Activated B cell treated with CpG ODN at 0.5 μM for 24 hours (primary cell): ENCODE measurements around the gene TSHZ2. TPM values are rescaled to one million over a fixed set of nuclear protein-coding genes. Genes with fewer than 3 reads are reported as not detected.

ENCODE experiments used
- ATAC-seq: fragments of 200-7000 bp; cut with Tn5 transposase; one replicate; pipeline ENCODE4 v1.10.0; 2021; ENCODE audit warnings: low read depth, mild to moderate bottlenecking, moderate library complexity
- CTCF ChIA-PET: fragments of 350-600 bp; sonication (Branson Sonifier 250); formaldehyde crosslinking; loops from one replicate; lab custom pipeline; 2021; ENCODE audit warnings: antibody characterized with exemption; lab: Charles Lee
- POLR2A ChIA-PET: fragments of 350-600 bp; sonication (Branson Sonifier 250); formaldehyde crosslinking; loops from one replicate; lab custom pipeline; 2021; ENCODE audit warnings: antibody characterized with exemption; lab: Charles Lee
- DNase-seq: peaks from one replicate; pipeline ENCODE4 v3.0.0; 2022
- H3K27ac Mint-ChIP-seq: one replicate; pipeline ENCODE4 v1.8.0; 2020; ENCODE audit warnings: mixed read lengths
- H3K27me3 Mint-ChIP-seq: one replicate; pipeline ENCODE4 v1.8.0; 2021; ENCODE audit warnings: mixed read lengths
- H3K36me3 Mint-ChIP-seq: one replicate; pipeline ENCODE4 v1.8.0; 2021; ENCODE audit warnings: low read depth, mixed read lengths
- H3K4me1 Mint-ChIP-seq: one replicate; pipeline ENCODE4 v1.8.0; 2021; ENCODE audit warnings: mixed read lengths
- H3K4me3 Mint-ChIP-seq: one replicate; pipeline ENCODE4 v1.8.0; 2020; ENCODE audit warnings: mild to moderate bottlenecking, mixed read lengths
- H3K9me3 Mint-ChIP-seq: one replicate; pipeline ENCODE4 v1.8.0; 2020; ENCODE audit warnings: mixed read lengths
- CTCF ChIP-seq: fragments of 200-600 bp; IDR thresholded peaks from one replicate; pipeline ENCODE4 v1.8.0; 2022; ENCODE audit warnings: antibody characterized with exemption, mild to moderate bottlenecking
- intact Hi-C: fragments of 100-400 bp; cut with micrococcal nuclease; formaldehyde crosslinking; loops from one replicate; pipeline ENCODE4 v1.15.1; 2024
- total RNA-seq: library from RNA; stranded (reverse); gene quantifications from 2 replicates; pipeline ENCODE4 v1.2.3, GENCODE V29; 2022

Gene TSHZ2
- total RNA-seq, 1 donor from 2014 or later, result 1.7 TPM

GRCh38 chr20:53493311-53493857 is 521.2 kb downstream of the TSHZ2 start:
- no peaks in the 10 kb centered on the region for H3K36me3 Mint-ChIP-seq
- no peak for TF ChIP-seq CTCF
- POLR2A ChIA-PET, result no interaction called here
- intact Hi-C loops, result no loop called here
- H3K27ac Mint-ChIP-seq, result no peak overlapping the region
- H3K9me3 Mint-ChIP-seq, result peaks cover 2% of the 10 kb centered on the region
- H3K4me1 Mint-ChIP-seq, result no peaks in the 10 kb centered on the region
- CTCF ChIA-PET, result no interaction called here
- H3K4me3 Mint-ChIP-seq, result no peak overlapping the region
- no peak for DNase-seq
- no peak for ATAC-seq
- H3K27me3 Mint-ChIP-seq, result peaks cover 1% of the 10 kb centered on the region

GRCh38 chr20:53494753-53495152 is 522.6 kb downstream of the TSHZ2 start:
- peaks cover 1% of the 10 kb centered on the region for H3K27me3 Mint-ChIP-seq
- DNase-seq (no peak), ATAC-seq (no peak)
- no peaks in the 10 kb centered on the region for H3K36me3 Mint-ChIP-seq
- CTCF ChIA-PET, result no interaction called here
- no peaks in the 10 kb centered on the region for H3K4me1 Mint-ChIP-seq
- no peak for TF ChIP-seq CTCF
- H3K9me3 Mint-ChIP-seq, result peaks cover 2% of the 10 kb centered on the region
- intact Hi-C loops, result no loop called here
- H3K4me3 Mint-ChIP-seq, result no peak overlapping the region
- H3K27ac Mint-ChIP-seq, result no peak overlapping the region
- POLR2A ChIA-PET, result no interaction called here

GRCh38 chr20:53495398-53496092 is 523.4 kb downstream of the TSHZ2 start:
- Mint-ChIP-seq H3K27ac (no peak overlapping the region), H3K4me3 (no peak overlapping the region)
- POLR2A ChIA-PET, result no interaction called here

GRCh38 chr20:53497246-53497645 is 525.1 kb downstream of the TSHZ2 start:
- peaks cover 1% of the 10 kb centered on the region for H3K27me3 Mint-ChIP-seq
- no peak for TF ChIP-seq CTCF

More at GRCh38 chr20:53495398-53496092, 523.4 kb downstream of the TSHZ2 start:
- DNase-seq (no peak), ATAC-seq (no peak)
- Mint-ChIP-seq H3K36me3 (no peaks in the 10 kb centered on the region), H3K4me1 (no peaks in the 10 kb centered on the region), H3K27me3 (peaks cover 1% of the 10 kb centered on the region), H3K9me3 (peaks cover 2% of the 10 kb centered on the region)
- no peak for TF ChIP-seq CTCF
- CTCF ChIA-PET, result no interaction called here
- intact Hi-C loops, result no loop called here

GRCh38 chr20:53498341-53498740 is 526.2 kb downstream of the TSHZ2 start:
- Mint-ChIP-seq H3K27ac (no peak overlapping the region), H3K27me3 (peaks cover 5% of the 10 kb centered on the region), H3K4me1 (no peaks in the 10 kb centered on the region), H3K4me3 (no peak overlapping the region), H3K36me3 (no peaks in the 10 kb centered on the region), H3K9me3 (peaks cover 2% of the 10 kb centered on the region)
- intact Hi-C loops, result no loop called here
- ChIA-PET CTCF (no interaction called here), POLR2A (no interaction called here)
- DNase-seq (no peak), ATAC-seq (no peak)
- no peak for TF ChIP-seq CTCF

More at GRCh38 chr20:53497246-53497645, 525.1 kb downstream of the TSHZ2 start:
- no peaks in the 10 kb centered on the region for H3K4me1 Mint-ChIP-seq
- CTCF ChIA-PET, result no interaction called here
- peaks cover 2% of the 10 kb centered on the region for H3K9me3 Mint-ChIP-seq
- no peak overlapping the region for H3K4me3 Mint-ChIP-seq
- H3K36me3 Mint-ChIP-seq, result no peaks in the 10 kb centered on the region
- no peak for DNase-seq
- no peak for ATAC-seq
- no peak overlapping the region for H3K27ac Mint-ChIP-seq
- POLR2A ChIA-PET, result no interaction called here
- intact Hi-C loops, result no loop called here
